ENCODE measurements around the gene IPO7.
"Not testable (repeated sequence)": the region's sequence is repeated elsewhere in the genome, so short reads cannot be mapped to it uniquely, and the experiment has no call there.

Gene IPO7

DNA sequence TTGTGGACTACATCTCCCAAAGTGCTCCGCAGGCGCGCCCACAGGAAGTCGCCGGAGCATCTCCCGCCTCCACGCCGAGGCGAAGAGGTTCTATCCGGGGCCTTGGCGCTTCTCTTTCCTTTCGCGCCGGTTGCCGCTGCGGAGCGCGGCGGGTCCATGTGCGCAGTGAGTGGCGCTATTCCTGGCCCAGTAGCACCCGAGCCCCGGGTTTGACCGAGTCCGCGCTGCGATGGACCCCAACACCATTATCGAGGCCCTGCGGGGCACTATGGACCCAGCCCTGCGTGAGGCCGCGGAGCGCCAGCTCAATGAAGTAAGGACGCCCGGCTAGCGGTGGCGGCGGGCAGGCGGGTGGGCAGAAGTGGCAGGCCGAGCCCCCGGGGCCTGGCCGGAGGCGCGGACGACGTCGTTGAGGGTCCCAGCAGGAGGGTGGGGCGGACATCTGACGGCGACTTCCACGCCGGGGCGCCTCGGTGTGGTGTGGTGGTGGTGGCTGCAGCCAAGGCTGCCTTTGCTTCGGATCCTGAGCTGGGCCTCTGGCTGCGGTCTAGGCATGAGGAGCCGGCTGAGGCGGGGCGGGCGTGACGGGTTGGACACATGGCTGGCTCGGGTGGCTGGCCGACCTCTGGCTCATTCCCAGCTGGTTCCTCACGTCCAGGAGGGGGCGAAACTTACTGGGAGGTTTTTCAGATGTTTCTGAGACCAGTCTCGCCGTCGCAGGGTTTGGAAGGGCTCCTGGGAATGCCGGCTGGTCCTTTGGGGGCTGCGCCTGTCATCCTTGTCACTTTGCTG, at the start of gene IPO7:
TSS of gene IPO7 (plus strand) at position 118 of the 792 bp plus-strand sequence. CDS start at position 230, 112 bp downstream.
- TF ChIP-seq, protein P1, sequence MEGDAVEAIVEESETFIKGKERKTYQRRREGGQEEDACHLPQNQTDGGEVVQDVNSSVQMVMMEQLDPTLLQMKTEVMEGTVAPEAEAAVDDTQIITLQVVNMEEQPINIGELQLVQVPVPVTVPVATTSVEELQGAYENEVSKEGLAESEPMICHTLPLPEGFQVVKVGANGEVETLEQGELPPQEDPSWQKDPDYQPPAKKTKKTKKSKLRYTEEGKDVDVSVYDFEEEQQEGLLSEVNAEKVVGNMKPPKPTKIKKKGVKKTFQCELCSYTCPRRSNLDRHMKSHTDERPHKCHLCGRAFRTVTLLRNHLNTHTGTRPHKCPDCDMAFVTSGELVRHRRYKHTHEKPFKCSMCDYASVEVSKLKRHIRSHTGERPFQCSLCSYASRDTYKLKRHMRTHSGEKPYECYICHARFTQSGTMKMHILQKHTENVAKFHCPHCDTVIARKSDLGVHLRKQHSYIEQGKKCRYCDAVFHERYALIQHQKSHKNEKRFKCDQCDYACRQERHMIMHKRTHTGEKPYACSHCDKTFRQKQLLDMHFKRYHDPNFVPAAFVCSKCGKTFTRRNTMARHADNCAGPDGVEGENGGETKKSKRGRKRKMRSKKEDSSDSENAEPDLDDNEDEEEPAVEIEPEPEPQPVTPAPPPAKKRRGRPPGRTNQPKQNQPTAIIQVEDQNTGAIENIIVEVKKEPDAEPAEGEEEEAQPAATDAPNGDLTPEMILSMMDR (IDR thresholded peaks at IDR 0.05; ENCODE audit: low read length, missing control alignments): peak; percentile 40
- peak within 1 kb of the TSS; percentile 90 for H3K4me3 ChIP-seq (replicated peaks; ENCODE audit: low read depth, low read length)
- DNase-seq (ENCODE audit: low read depth): peak; percentile 92

DNA sequence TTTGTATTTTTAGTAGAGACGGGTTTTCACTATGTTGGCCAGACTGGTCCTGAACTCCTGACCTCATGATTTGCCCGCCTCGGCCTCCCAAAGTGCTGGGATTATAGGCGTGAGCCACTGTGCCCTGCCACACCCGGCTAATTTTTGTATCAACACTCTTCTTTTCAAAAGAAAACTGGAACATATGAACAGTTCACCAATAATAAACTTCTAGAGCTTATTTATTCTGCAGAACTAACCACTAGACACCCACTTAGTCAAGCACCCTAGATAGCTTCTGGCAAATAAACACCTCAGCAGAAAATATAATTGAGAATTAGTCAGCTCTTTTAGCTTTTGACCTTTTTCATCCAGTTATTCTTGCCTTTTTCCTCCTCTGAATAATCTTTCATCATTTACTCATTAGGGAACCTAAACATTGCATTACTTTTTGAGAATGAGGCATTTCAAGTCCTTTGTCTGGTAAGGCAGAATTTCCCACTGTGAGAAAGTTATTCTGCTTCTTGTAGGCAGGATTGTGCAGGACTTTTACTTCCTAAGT, 42.7 kb upstream of the IPO7 start:
- no peak overlapping the region for H3K4me3 ChIP-seq (replicated peaks; ENCODE audit: low read depth, low read length)
- TF ChIP-seq, protein P1 (IDR thresholded peaks at IDR 0.05; ENCODE audit: low read length, missing control alignments): no peak
- no peak for DNase-seq (ENCODE audit: low read depth)

DNA sequence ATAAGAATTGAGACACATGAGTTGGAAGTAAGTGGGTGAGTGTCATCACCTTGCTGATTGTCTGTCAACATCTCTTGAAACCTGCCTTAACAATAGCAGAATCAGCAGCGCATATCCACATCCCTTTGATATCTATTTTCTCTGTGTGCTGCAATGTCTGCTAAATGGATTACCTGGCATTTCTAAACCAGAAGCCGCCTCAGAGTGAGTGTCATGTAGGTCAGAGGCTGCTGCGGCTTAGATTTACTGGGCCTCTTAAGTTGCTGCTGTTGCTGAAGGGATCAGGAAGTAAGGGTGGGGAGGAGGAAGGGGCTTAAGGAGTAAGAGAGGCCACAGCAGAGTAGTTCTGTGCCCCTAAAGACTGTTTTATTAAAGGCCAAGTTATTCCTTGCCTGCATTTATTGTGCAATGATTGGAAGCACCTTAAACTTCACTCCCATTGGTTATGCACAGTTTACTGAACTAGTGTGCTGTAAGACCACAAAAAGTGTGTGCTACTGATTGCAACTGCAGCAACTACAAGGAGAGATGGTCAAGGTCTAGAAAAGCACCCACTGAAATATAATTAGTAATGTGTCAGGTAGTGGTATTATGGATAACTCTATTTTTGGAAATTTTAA, 40.3 kb upstream of the IPO7 start:
- TF ChIP-seq, protein P1 (IDR thresholded peaks at IDR 0.05; ENCODE audit: low read length, missing control alignments): no peak
- DNase-seq (ENCODE audit: low read depth): no peak
- H3K4me3 ChIP-seq (replicated peaks; ENCODE audit: low read depth, low read length): no peak overlapping the region

DNA sequence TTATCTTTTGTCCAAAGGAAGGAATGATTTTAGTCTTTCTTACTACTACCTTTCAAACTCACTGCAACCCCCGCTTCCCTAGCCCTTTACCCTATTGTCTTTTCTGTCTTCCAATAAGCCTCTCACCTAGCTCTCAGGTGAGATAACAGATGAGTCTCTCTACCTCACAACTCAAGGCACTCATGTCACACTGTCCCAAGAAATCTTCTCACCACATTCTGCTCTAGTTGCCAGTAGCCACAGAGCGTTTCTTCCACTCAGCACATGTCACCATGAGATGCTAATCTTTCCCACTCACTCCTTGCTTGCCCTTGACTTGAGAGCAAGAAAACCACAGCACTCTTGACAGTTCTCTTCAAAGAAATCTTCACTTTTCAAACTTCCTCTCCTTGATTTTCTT, 37.4 kb upstream of the IPO7 start:
- no peak overlapping the region for H3K4me3 ChIP-seq (replicated peaks; ENCODE audit: low read depth, low read length)
- no peak for DNase-seq (ENCODE audit: low read depth)
- TF ChIP-seq, protein P1 (IDR thresholded peaks at IDR 0.05; ENCODE audit: low read length, missing control alignments): no peak

DNA sequence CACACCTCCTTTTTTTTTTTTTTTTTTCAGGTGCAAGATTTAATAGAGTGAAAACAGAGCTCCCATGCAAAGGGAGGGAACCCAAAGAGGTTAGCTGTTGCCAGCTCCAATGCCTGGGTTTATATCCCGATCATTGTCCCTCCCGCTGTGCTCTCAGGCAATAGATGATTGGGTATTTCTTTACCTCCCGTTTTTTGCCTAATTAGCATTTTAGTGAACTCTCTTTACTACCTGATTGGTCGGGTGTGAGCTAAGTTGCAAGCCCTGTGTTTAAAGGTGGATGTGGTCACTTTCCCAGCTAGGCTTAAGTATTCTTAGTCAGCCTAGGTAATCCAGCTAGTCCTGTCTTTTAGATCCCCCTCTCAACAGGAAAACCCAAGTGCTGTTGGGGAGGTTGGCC, 36.7 kb upstream of the IPO7 start:
- H3K4me3 ChIP-seq (replicated peaks; ENCODE audit: low read depth, low read length); DNase-seq (ENCODE audit: low read depth): not testable (repeated sequence)

DNA sequence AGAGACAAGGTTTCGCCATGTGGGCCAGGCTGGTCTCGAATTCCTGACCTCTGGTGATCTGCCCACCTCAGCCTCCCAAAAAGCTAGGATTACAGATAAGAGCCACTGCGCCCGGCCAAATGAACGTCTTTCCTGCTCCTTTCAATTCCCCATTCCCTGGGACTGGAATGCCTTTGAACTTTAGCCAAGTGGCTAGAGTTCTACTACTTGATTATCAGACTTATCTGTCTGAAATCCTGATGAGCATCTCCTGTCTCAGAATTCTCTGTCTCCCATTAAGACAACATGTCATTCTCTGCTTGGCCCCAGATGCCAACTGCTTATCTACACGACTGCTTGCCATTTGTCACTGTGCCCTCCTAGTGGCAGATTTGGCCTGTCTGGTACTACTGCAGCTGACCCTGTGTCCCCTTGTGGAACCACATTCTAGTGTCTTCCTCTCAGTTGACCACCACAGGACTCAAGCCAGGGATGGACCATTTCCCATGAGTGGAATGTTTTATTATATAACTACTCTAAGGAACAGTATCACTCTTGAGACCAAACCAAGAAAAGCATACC, 33.1 kb upstream of the IPO7 start:
- H3K4me3 ChIP-seq (replicated peaks; ENCODE audit: low read depth, low read length): no peak overlapping the region
- no peak for DNase-seq (ENCODE audit: low read depth)
- TF ChIP-seq, protein P1 (IDR thresholded peaks at IDR 0.05; ENCODE audit: low read length, missing control alignments): no peak

DNA sequence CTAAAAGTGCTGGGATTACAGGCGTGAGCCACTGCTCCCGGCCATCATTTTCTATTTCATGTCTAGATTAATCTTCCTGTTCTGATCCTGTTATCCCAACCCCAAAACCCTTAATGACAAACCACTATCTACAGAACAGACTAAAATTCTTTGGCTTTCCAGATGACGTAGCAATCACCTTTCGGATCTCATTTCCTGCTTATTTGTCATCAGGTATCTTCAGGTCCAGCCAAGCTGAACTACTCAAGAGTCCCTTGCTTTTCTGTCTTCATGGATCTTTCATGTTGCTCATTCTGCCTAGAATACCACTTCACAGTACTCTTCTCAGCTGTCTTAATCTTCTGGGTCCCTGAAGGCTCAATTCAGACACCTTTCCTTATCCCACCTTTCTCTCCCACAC, 27.4 kb upstream of the IPO7 start:
- no peak overlapping the region for H3K4me3 ChIP-seq (replicated peaks; ENCODE audit: low read depth, low read length)
- TF ChIP-seq, protein P1 (IDR thresholded peaks at IDR 0.05; ENCODE audit: low read length, missing control alignments): no peak
- DNase-seq (ENCODE audit: low read depth): no peak

DNA sequence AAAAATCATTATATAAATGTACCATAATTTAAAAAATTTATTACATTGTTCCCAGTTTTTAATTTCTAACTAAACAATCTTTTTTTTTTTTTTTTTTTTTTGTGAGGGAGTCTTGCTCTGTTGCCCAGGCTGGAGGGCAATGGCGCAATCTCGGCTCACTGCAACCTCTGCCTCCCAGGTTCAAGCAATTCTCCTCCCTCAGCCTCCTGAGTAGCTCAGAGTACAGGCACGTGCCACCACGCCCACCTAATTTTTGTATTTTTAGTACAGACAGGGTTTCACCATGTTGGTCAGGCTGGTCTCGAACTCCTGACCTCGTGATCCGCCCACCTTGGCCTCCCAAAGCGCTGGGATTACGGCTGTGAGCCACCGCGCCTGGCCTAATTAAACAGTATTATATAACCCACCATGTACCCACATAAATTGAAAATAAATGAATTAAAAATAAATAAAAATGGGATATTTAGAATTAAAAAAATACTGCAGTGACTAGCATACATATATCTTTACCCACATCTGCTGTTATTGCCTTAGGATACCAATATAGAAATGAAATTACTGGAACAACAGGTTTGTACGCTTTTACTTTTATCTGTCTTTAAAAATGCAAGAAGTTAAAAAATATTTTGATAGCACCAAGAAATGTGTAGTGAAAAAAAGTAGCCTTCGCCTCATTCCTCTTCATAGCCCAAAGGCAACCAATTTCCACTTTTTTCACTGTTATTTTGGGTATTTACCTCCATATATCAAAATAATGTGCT, 23.4 kb upstream of the IPO7 start:
- not testable (repeated sequence) for H3K4me3 ChIP-seq (replicated peaks; ENCODE audit: low read depth, low read length); DNase-seq (ENCODE audit: low read depth)
